GM12878 (cell line): Measurements from ENCODE around the gene SMAD9. TPM values are rescaled to one million over a fixed set of nuclear protein-coding genes. Genes with fewer than 3 reads are reported as not detected.

Experiments
- ATAC-seq: fragments of 200-7000 bp; cut with Tn5 transposase; 3 replicates; pipeline ENCODE4 v1.9.1; 2020; ENCODE audit warnings: mild to moderate bottlenecking, moderate library complexity
- BruUV-seq: library from RNA; stranded (reverse); fragments of 400-500 nt; replicated peaks from 2 replicates; lab custom pipeline; 2021; lab: Mats Ljungman, UMichigan
- CTCF ChIA-PET: fragments of 300-600 bp; sonication (Branson Sonifier 250); formaldehyde crosslinking; extraction: SDS; loops from one replicate; lab custom pipeline; 2021; ENCODE audit warnings: inconsistent platforms; lab: Yijun Ruan, JAX
- POLR2A ChIA-PET: fragments of 350-600 bp; formaldehyde crosslinking; extraction: SDS; loops from one replicate; lab custom pipeline; 2021; ENCODE audit warnings: inconsistent platforms; lab: Charles Lee
- RAD21 ChIA-PET: fragments of 300-600 bp; sonication (Branson Sonifier 250); formaldehyde crosslinking; loops from one replicate; lab custom pipeline; 2023; ENCODE audit warnings: antibody characterized with exemption; ENCODE audit not compliant: unreplicated experiment; lab: Charles Lee
- SMC1A ChIA-PET: fragments of 300-600 bp; sonication (Branson Sonifier 250); formaldehyde crosslinking; loops from one replicate; lab custom pipeline; 2023; ENCODE audit not compliant: unreplicated experiment, uncharacterized antibody; lab: Charles Lee
- DNase-seq: peaks from one replicate; pipeline ENCODE4 v3.0.0-alpha.2; 2011; ENCODE audit warnings: low read depth, low spot score
- FAIRE-seq: peaks from 3 replicates; lab custom pipeline; 2011; peaks lifted over from hg19 to GRCh38; lab: Jason Lieb, UNC
- H2AFZ ChIP-seq: 2 replicates; pipeline ENCODE4 v1.6.0; 2011; ENCODE audit warnings: low read depth, low read length, control low read depth; ENCODE audit not compliant: control insufficient read depth
- H3K27ac ChIP-seq: 2 replicates; pipeline ENCODE4 v1.5.1; 2011; ENCODE audit warnings: control low read depth; ENCODE audit not compliant: control insufficient read depth, insufficient read depth
- H3K27me3 ChIP-seq, 2 experiments: replicated peaks in 1 of 2; 2 replicates each; pipeline versions ENCODE4 v1.6.0 to v1.6.1; 2011; ENCODE audit warnings: low read length in 1 of 2; ENCODE audit not compliant: control insufficient read depth in 2 of 2, insufficient read depth in 2 of 2
- H3K36me3 ChIP-seq, 2 experiments: 2 replicates each; pipeline ENCODE4 v1.5.1; 2011; ENCODE audit warnings: low read length in 1 of 2; ENCODE audit not compliant: control insufficient read depth in 2 of 2, insufficient read depth in 2 of 2
- H3K4me1 ChIP-seq: 2 replicates; pipeline ENCODE4 v1.6.1; 2011; ENCODE audit warnings: mild to moderate bottlenecking, low read length, moderate library complexity, mixed read lengths; ENCODE audit not compliant: control insufficient read depth, insufficient read depth
- H3K4me2 ChIP-seq: 2 replicates; pipeline ENCODE4 v1.6.0; 2011; ENCODE audit warnings: control low read depth; ENCODE audit not compliant: control insufficient read depth, insufficient read depth
- H3K4me3 ChIP-seq: fragments of 200-600 bp; sonication (generic); 2 replicates; pipeline ENCODE4 v1.5.1; 2016
- H3K79me2 ChIP-seq: 2 replicates; pipeline ENCODE4 v1.6.0; 2011; ENCODE audit warnings: low read length; ENCODE audit not compliant: control insufficient read depth, insufficient read depth
- H3K9ac ChIP-seq: 2 replicates; pipeline ENCODE4 v1.8.0; 2011; ENCODE audit warnings: low read length, control low read depth, mixed read lengths; ENCODE audit not compliant: control insufficient read depth, insufficient read depth
- H3K9me3 ChIP-seq: replicated peaks from 3 replicates; pipeline ENCODE4 v1.5.1; 2011; ENCODE audit warnings: mild to moderate bottlenecking, low read length; ENCODE audit not compliant: control insufficient read depth, insufficient read depth
- H4K20me1 ChIP-seq: 2 replicates; pipeline ENCODE4 v1.6.0; 2011; ENCODE audit not compliant: control insufficient read depth, insufficient read depth
- CTCF ChIP-seq, 3 experiments: IDR thresholded peaks in 2 of 3; conservative IDR thresholded peaks in 1 of 3; 2 replicates each; pipeline ENCODE4 v1.5.1; 2011; ENCODE audit warnings: low read depth in 3 of 3, low read length in 3 of 3, mild to moderate bottlenecking in 3 of 3, control low read depth in 2 of 3, moderate library complexity in 2 of 3, inconsistent platforms in 1 of 3, mixed read lengths in 1 of 3; ENCODE audit not compliant: control insufficient read depth in 2 of 3, insufficient read depth in 1 of 3; ENCODE audit errors: extremely low read depth in 1 of 3
- ETV6 ChIP-seq, 2 experiments: fragments of 450-650 bp in 1 of 2; IDR thresholded peaks in 1 of 2; conservative IDR thresholded peaks in 1 of 2; 2 replicates each; pipeline ENCODE4 v1.6.1; 2014; ENCODE audit warnings: antibody characterized with exemption in 1 of 2, borderline replicate concordance in 1 of 2, low read depth in 1 of 2, mild to moderate bottlenecking in 1 of 2, moderate library complexity in 1 of 2
- POU2F2 ChIP-seq: IDR thresholded peaks from 3 replicates; pipeline ENCODE4 v1.6.1; 2011; ENCODE audit warnings: low read depth, mild to moderate bottlenecking, low read length, borderline replicate concordance
- RAD21 ChIP-seq: IDR thresholded peaks from 2 replicates; pipeline ENCODE4 v1.6.1; 2011; ENCODE audit warnings: mild to moderate bottlenecking, low read depth, low read length, moderate library complexity; ENCODE audit not compliant: insufficient read depth
- SMC3 ChIP-seq: IDR thresholded peaks from 2 replicates; pipeline ENCODE4 v1.6.1; 2011; ENCODE audit warnings: low read length, improper control_type of control experiment, borderline replicate concordance
- SPI1 ChIP-seq: IDR thresholded peaks from 2 replicates; pipeline ENCODE4 v1.6.1; 2011; ENCODE audit warnings: low read depth, mild to moderate bottlenecking, low read length, moderate library complexity, borderline replicate concordance; ENCODE audit not compliant: insufficient read depth
- WRNIP1 ChIP-seq: IDR thresholded peaks from 2 replicates; pipeline ENCODE4 v1.6.1; 2011; ENCODE audit warnings: low read depth, low read length, improper control_type of control experiment, borderline replicate concordance
- WGBS: methylation state at CpG from one replicate; pipeline ENCODE4 v1.1.6; 2016; ENCODE audit warnings: low lambda C conversion rate; ENCODE audit not compliant: insufficient replicate concordance, insufficient coverage; ENCODE audit errors: missing lambda C conversion rate; 5-methylcytosine and 5-hydroxymethylcytosine counted together
- in situ Hi-C: fragments of 300-500 bp; cut with MboI; formaldehyde crosslinking; loops from 9 replicates; pipeline ENCODE4 v1.14.3; 2018; ENCODE audit warnings: mixed read lengths
- intact Hi-C: fragments of 100-400 bp; cut with micrococcal nuclease; formaldehyde crosslinking; loops from one replicate; pipeline ENCODE4 v1.14.2; 2022; ENCODE audit not compliant: unreplicated experiment
- polyA plus RNA-seq, 11 experiments: library from polyadenylated mRNA; depleted of rRNA in 4 of 11; unstranded in 6 of 11; stranded (reverse) in 5 of 11; fragments of >200 nt; fragmentation: Nextera tagmentation in 4 of 11; fragmentation: Illumina TruSeq in 1 of 11; extraction: Ambion mirVana in 4 of 11; extraction: Trizol in 1 of 11; gene quantifications; 1 replicate in 1 of 11; 2 replicates in 10 of 11; pipeline versions ENCODE4 v1.2.1 to v1.2.3, GENCODE V29; 2011 to 2016; ENCODE audit warnings: inconsistent platforms in 2 of 11, missing spikeins in 2 of 11, low read depth in 1 of 11
- total RNA-seq, 4 experiments: library from RNA; depleted of rRNA in 3 of 4; stranded (reverse); fragments of >200 nt in 3 of 4; fragmentation: Illumina TruSeq in 1 of 4; extraction: Trizol in 1 of 4; gene quantifications; 2 replicates each; pipeline versions ENCODE4 v1.2.1 to v1.2.3, GENCODE V29; 2013 to 2021
- TF ChIP-seq, protein P1 (sequence below): IDR thresholded peaks from 2 replicates; pipeline ENCODE4 v1.6.1; 2011; ENCODE audit warnings: low read depth, low read length, improper control_type of control experiment, borderline replicate concordance

Gene SMAD9
- total and polyA plus RNA-seq, 10 of the 15 experiments (the other 5 are each of a cell fraction or from before 2014, with no cell fraction given) = 0.22 to 0.69 (median 0.42) TPM; not detected in 6

DNA sequence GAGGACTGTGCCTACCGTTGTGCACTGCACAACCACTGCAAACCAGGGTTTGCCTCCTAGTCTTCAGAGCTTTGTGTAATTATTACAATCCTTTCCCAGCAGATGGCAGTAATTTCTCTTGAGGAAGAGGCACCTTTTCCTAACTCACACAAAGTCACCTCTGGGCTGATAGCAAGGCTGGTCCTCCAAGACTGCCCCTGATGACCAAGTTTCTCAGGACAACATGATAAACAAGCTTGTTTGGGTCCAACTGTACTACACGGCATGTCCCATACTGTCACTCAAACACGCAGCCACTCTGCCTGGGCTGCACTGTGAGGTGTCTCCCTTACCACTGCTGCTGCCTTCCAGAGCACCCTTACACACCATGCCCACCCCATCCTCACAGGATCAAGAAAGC is 61.7 kb downstream of the SMAD9 start:
- Histone ChIP-seq H3K4me1 (no peaks in the 10 kb centered on the region), H3K9ac (no peak overlapping the region), H2AFZ (no peak overlapping the region), H3K4me3 (no peak overlapping the region), H3K36me3 (no peaks in the 10 kb centered on the region), H3K79me2 (no peaks in the 10 kb centered on the region), H3K27ac (no peak overlapping the region), H3K4me2 (no peak overlapping the region), H4K20me1 (no peaks in the 10 kb centered on the region), H3K9me3 (no peaks in the 10 kb centered on the region), H3K27me3 (no peaks in the 10 kb centered on the region; a peak in 1 of 4 replicates)
- WGBS = 2% methylated on average over 3 of the region's 3 CpGs
- in situ Hi-C loops (loop anchor here (5.0 to 10.0 kb wide), 2 partner anchors 124 to 207 kb away; no protein-coding TSS in a partner anchor), intact Hi-C loops (loop anchor here (1.0 to 10.0 kb wide), 2 partner anchors 123 to 207 kb away; no protein-coding TSS in a partner anchor)
- ChIA-PET POLR2A (no interaction called here), CTCF (interaction anchor here (0.6 to 7.6 kb wide), 18 partner anchors 9 to 1574 kb away, joined by 3 to 100 read pairs (median 4); no protein-coding TSS in a partner anchor), RAD21 (interaction anchor here (1.0 to 3.8 kb wide), 3 partner anchors 116 to 212 kb away, joined by 3 to 37 read pairs (median 5); no protein-coding TSS in a partner anchor), SMC1A (interaction anchor here (0.7 to 2.6 kb wide), 7 partner anchors 9 to 575 kb away, joined by 3 to 14 read pairs (median 3); no protein-coding TSS in a partner anchor)
- BruUV-seq = no TSS peak
- TF ChIP-seq RAD21 (peak; percentile 58), SMC3 (peak; percentile 54; the same call in 1 of the 2 replicates), CTCF (IDR thresholded peaks at IDR 0.05 in 2 of 3, conservative IDR thresholded peaks at IDR 0.05 in 1 of 3; ENCODE audit: control insufficient read depth in 2 of 3, extremely low read depth in 1 of 3, insufficient read depth in 1 of 3, low read depth in 3 of 3, low read length in 3 of 3) (peak; percentile 33 to 64 (median 34); a peak in 3 of 6 replicates), SPI1 (no peak), ETV6 (conservative IDR thresholded peaks at IDR 0.05 in 1 of 2, IDR thresholded peaks at IDR 0.05 in 1 of 2; ENCODE audit: borderline replicate concordance in 1 of 2, low read depth in 1 of 2) (no peak), WRNIP1 (no peak), POU2F2 (no peak)
- TF ChIP-seq, protein P1, sequence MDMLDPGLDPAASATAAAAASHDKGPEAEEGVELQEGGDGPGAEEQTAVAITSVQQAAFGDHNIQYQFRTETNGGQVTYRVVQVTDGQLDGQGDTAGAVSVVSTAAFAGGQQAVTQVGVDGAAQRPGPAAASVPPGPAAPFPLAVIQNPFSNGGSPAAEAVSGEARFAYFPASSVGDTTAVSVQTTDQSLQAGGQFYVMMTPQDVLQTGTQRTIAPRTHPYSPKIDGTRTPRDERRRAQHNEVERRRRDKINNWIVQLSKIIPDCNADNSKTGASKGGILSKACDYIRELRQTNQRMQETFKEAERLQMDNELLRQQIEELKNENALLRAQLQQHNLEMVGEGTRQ = no peak
- FAIRE-seq = no peak
- no peak for DNase-seq
- peak; percentile 91 for ATAC-seq
